Astrocyte of the spinal cord (primary cell): ENCODE results near the gene PIP4K2B.
A peak's percentile ranks its signal among the peaks of the same experiment; 100 is the strongest.
"Not testable (repeated sequence)": the region's sequence is repeated elsewhere in the genome, so short reads cannot be mapped to it uniquely, and the experiment has no call there.

Source experiments
- DNase-seq: peaks from one replicate; pipeline ENCODE4 v3.0.0; 2011; ENCODE audit warnings: low read depth, low spot score
- H3K4me3 ChIP-seq: 2 replicates; pipeline ENCODE4 v1.5.1; 2011; ENCODE audit warnings: low read depth, mild to moderate bottlenecking, low read length, moderate library complexity
- CTCF ChIP-seq: IDR thresholded peaks from 2 replicates; pipeline ENCODE4 v1.5.1; 2012; ENCODE audit warnings: low read depth, mild to moderate bottlenecking, low read length, inconsistent platforms
- in situ Hi-C: cut with HindIII; loops from 2 replicates; pipeline ENCODE4 v1.10.0; 2017; ENCODE audit warnings: low sequenced_read_pairs

PIP4K2B gene

GRCh38 chr17:38729886-38730525 lies 69.3 kb downstream of the PIP4K2B start, which contains the start of gene CISD3:
Gene CISD3, plus strand, starts transcription at chr17:38730341. Its CDS starts 18 bp downstream, at chr17:38730359.
- DNase-seq = peak; percentile 72
- peak within 1 kb of the TSS; percentile 69 for H3K4me3 ChIP-seq
- peak; percentile 35 for TF ChIP-seq CTCF
- in situ Hi-C loops = no loop called here

GRCh38 chr17:38729368-38729885 lies 69.9 kb downstream of the PIP4K2B start:
- TF ChIP-seq CTCF = no peak
- no peak for DNase-seq
- in situ Hi-C loops = no loop called here
- peak overlapping the region; percentile 43 for H3K4me3 ChIP-seq

- in situ Hi-C loops = no loop called here
- DNase-seq = no peak
- TF ChIP-seq CTCF = no peak
- no peak overlapping the region for H3K4me3 ChIP-seq
Measured at GRCh38 chr17:38728290-38728831, 71.0 kb downstream of the PIP4K2B start.

GRCh38 chr17:38727736-38728135 lies 71.6 kb downstream of the PIP4K2B start:
- no peak for TF ChIP-seq CTCF
- H3K4me3 ChIP-seq = no peak overlapping the region
- no peak for DNase-seq
- in situ Hi-C loops = no loop called here

GRCh38 chr17:38726145-38726544 lies 73.2 kb downstream of the PIP4K2B start:
- DNase-seq, in situ Hi-C loops, H3K4me3 ChIP-seq: not testable (repeated sequence)

GRCh38 chr17:38725066-38725465 lies 74.3 kb downstream of the PIP4K2B start:
- no peak overlapping the region for H3K4me3 ChIP-seq
- in situ Hi-C loops = no loop called here
- DNase-seq = no peak

More at GRCh38 chr17:38725066-38725465, 74.3 kb downstream of the PIP4K2B start:
- TF ChIP-seq CTCF = no peak
